Activated CD8-positive, alpha-beta T cell treated with anti-CD3 and anti-CD28 coated beads for 36 hours (primary cell): ENCODE results near the gene LRP1. TPM values are rescaled to one million over a fixed set of nuclear protein-coding genes. Genes with fewer than 3 reads are reported as not detected.

Source experiments
- ATAC-seq: fragments of 200-7000 bp; cut with Tn5 transposase; one replicate; pipeline ENCODE4 v1.10.0; 2021; ENCODE audit warnings: mild to moderate bottlenecking, moderate library complexity
- CTCF ChIA-PET: fragments of 350-600 bp; sonication (Branson Sonifier 250); formaldehyde crosslinking; loops from one replicate; lab custom pipeline; 2021; ENCODE audit warnings: antibody characterized with exemption; lab: Charles Lee
- POLR2A ChIA-PET: fragments of 350-600 bp; sonication (Branson Sonifier 250); formaldehyde crosslinking; loops from one replicate; lab custom pipeline; 2021; ENCODE audit warnings: antibody characterized with exemption; lab: Charles Lee
- DNase-seq: peaks from one replicate; pipeline ENCODE4 v3.0.0-alpha.2; 2020
- H3K27ac Mint-ChIP-seq: one replicate; pipeline ENCODE4 v1.8.0; 2021; ENCODE audit warnings: mild to moderate bottlenecking, mixed read lengths
- H3K27me3 Mint-ChIP-seq: one replicate; pipeline ENCODE4 v1.8.0; 2021; ENCODE audit warnings: mixed read lengths
- H3K36me3 Mint-ChIP-seq: one replicate; pipeline ENCODE4 v1.8.0; 2021; ENCODE audit warnings: low read depth, mixed read lengths
- H3K4me1 Mint-ChIP-seq: one replicate; pipeline ENCODE4 v1.8.0; 2021; ENCODE audit warnings: low read depth, mixed read lengths
- H3K4me3 Mint-ChIP-seq: one replicate; pipeline ENCODE4 v1.8.0; 2021; ENCODE audit warnings: mild to moderate bottlenecking, moderate library complexity, mixed read lengths
- H3K9me3 Mint-ChIP-seq: one replicate; pipeline ENCODE4 v1.8.0; 2021; ENCODE audit warnings: mixed read lengths
- CTCF ChIP-seq: fragments of 200-600 bp; IDR thresholded peaks from one replicate; pipeline ENCODE4 v1.8.0; 2022; ENCODE audit warnings: antibody characterized with exemption, mild to moderate bottlenecking
- intact Hi-C: fragments of 100-400 bp; cut with micrococcal nuclease; formaldehyde crosslinking; loops from one replicate; pipeline ENCODE4 v1.10.0; 2022
- total RNA-seq, 2 experiments: library from RNA; stranded (reverse); gene quantifications; one replicate each; pipeline ENCODE4 v1.2.3, GENCODE V29; 2021

Gene LRP1
- total RNA-seq, 2 experiments from 2014 or later = 1.5 to 1.9 TPM

- H3K36me3 Mint-ChIP-seq = peaks cover 53% of the 10 kb centered on the region
- peaks cover 60% of the 10 kb centered on the region for H3K4me1 Mint-ChIP-seq
- TF ChIP-seq CTCF = no peak
- H3K27me3 Mint-ChIP-seq = peaks cover 17% of the 10 kb centered on the region
- DNase-seq (no peak), ATAC-seq (no peak)
- no peak overlapping the region for H3K27ac Mint-ChIP-seq
- intact Hi-C loops = no loop called here
- ChIA-PET CTCF (interaction anchor here (11.8 to 12.7 kb wide), 2 partner anchors 7 to 19 kb away, joined by 397 to 431 read pairs; partner anchors contain the start of genes NXPH4 and SHMT2), POLR2A (interaction anchor here (10.7 to 12.9 kb wide), 2 partner anchors 8 to 19 kb away, joined by 99 to 238 read pairs; partner anchors contain the start of genes NXPH4 and SHMT2)
- no peak overlapping the region for H3K4me3 Mint-ChIP-seq
- H3K9me3 Mint-ChIP-seq = no peaks in the 10 kb centered on the region
Observed at GRCh38 chr12:57235017-57235727, 106.9 kb downstream of the LRP1 start.

DNA sequence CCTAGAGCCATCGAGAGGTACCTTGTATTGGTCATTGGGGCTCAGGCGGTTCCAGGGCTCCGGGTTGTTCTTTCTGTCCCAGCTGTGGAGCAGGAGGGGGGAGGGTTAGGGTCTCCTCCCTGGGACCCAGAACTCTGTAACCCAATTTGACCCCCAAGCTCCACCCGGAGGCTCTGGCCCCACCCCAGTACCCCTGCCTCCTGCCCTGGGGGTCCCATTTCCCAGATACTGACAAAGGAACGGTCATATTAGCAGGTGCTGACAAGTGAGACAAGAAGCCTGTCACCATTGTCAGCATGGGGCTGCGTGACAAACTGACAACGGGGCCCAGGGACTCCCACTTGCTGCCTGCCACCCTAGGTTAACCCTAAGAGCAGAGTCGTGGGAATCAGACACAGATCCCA is 107.4 kb downstream of the LRP1 start:
- no peak for DNase-seq
- Mint-ChIP-seq H3K4me1 (peaks cover 60% of the 10 kb centered on the region), H3K9me3 (no peaks in the 10 kb centered on the region), H3K36me3 (peaks cover 47% of the 10 kb centered on the region), H3K27me3 (peaks cover 21% of the 10 kb centered on the region), H3K4me3 (no peak overlapping the region), H3K27ac (no peak overlapping the region)
- intact Hi-C loops = no loop called here
- no peak for ATAC-seq
- TF ChIP-seq CTCF = no peak
- POLR2A ChIA-PET = interaction anchor here (10.7 to 12.9 kb wide), 2 partner anchors 9 to 20 kb away, joined by 99 to 238 read pairs; partner anchors contain the start of genes NXPH4 and SHMT2
- CTCF ChIA-PET = interaction anchor here (11.8 to 12.7 kb wide), 2 partner anchors 8 to 20 kb away, joined by 397 to 431 read pairs; partner anchors contain the start of genes NXPH4 and SHMT2

DNA sequence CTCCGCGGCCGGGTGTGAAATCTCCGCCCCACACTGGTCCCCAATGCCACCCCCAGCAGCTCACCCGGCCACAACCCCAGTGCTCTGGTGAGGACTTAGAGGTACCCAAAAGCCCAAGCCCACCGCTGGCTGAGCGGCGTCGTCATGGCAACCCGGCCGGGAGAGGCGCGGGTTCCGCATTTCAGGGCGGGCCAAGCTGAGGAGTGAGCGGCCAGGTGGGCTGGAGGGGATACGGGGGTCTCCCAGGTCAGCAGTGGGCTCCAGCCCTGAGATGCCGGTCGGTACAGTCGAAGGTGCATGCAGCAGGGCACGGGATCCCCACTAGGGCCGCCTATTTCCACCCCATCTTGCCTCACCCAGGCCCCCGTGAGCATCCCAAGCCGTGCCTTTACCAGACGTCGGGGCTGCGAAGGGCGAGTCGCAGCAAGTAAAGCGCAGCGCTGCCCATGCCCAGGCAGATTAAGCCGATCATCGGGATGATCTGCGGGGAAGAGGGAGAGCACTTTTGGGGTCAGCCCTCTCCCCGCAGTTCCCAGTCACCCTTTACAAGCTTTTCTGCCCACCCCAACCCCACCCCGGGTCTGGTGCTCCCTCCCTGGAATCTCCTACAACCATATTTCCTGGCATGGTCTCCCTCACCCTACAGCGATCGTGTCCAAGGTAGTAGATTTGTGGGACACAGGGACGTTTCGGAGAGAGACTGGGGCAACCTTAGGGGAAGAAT is 108.1 kb downstream of the LRP1 start:
- no peak for TF ChIP-seq CTCF
- Mint-ChIP-seq H3K27ac (no peak overlapping the region), H3K4me3 (no peak overlapping the region), H3K36me3 (peaks cover 41% of the 10 kb centered on the region), H3K27me3 (peaks cover 26% of the 10 kb centered on the region), H3K9me3 (no peaks in the 10 kb centered on the region), H3K4me1 (peaks cover 61% of the 10 kb centered on the region)
- intact Hi-C loops = no loop called here
- peak; percentile 49 for DNase-seq
- CTCF ChIA-PET = interaction anchor here (11.8 to 12.7 kb wide), 2 partner anchors 9 to 20 kb away, joined by 397 to 431 read pairs; partner anchors contain the start of genes NXPH4 and SHMT2
- POLR2A ChIA-PET = interaction anchor here (10.7 to 12.9 kb wide), 2 partner anchors 9 to 20 kb away, joined by 99 to 238 read pairs; partner anchors contain the start of genes NXPH4 and SHMT2
- ATAC-seq = no peak

DNA sequence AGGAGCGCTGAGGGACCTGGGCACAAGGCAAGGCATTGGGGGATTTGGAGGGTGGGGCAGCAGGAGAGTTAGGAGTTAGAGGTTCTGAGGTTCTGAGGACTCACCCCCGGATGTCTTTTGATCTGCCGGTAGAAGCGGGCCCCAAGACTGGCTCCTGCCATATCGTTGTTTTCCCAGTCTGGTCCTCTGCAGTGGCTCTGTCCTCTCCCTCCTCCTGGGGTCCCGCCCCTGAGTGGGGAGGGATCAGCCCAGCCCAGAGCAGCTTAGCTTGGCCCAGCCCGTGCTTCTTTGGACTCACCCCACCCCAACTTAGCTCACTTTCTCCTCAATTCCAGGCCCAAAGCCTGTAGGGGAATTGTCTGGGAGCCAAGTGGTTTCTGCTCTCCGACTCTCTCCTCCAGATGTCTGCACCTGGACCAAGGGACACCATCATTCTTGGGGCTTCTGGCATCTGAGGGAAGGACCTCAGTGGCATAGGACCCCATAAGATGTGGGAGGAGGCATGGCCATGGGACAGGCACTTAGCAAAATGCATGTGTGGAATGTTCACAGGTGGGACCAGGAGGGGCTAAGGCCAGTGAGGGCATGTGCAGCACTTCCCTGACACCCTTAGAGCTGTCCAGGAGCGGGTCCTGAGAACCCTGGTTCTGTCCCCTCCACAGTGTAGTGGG is 108.8 kb downstream of the LRP1 start:
- peak overlapping the region; percentile 15 for H3K4me3 Mint-ChIP-seq
- H3K27me3 Mint-ChIP-seq = peaks cover 33% of the 10 kb centered on the region
- no peak overlapping the region for H3K27ac Mint-ChIP-seq
- H3K4me1 Mint-ChIP-seq = peaks cover 61% of the 10 kb centered on the region
- TF ChIP-seq CTCF = no peak
- H3K9me3 Mint-ChIP-seq = no peaks in the 10 kb centered on the region
- CTCF ChIA-PET = interaction anchor here (11.8 to 12.7 kb wide), 2 partner anchors 9 to 21 kb away, joined by 397 to 431 read pairs; partner anchors contain the start of genes NXPH4 and SHMT2
- no peak for DNase-seq
- H3K36me3 Mint-ChIP-seq = peaks cover 34% of the 10 kb centered on the region
- no peak for ATAC-seq
- POLR2A ChIA-PET = interaction anchor here (10.7 to 12.9 kb wide), 2 partner anchors 10 to 21 kb away, joined by 99 to 238 read pairs; partner anchors contain the start of genes NXPH4 and SHMT2
- intact Hi-C loops = no loop called here
